GM10266 (cell line): ENCODE measurements around the gene TXNDC2.
"Not testable (repeated sequence)": the region's sequence is repeated elsewhere in the genome, so short reads cannot be mapped to it uniquely, and the experiment has no call there.

Source experiments
- DNase-seq: peaks from one replicate; pipeline ENCODE4 v3.0.0; 2012; ENCODE audit errors: extremely low spot score
- CTCF ChIP-seq: IDR thresholded peaks from 2 replicates; pipeline ENCODE4 v1.5.1; 2012; ENCODE audit warnings: mild to moderate bottlenecking, low read depth; ENCODE audit not compliant: control insufficient read depth, insufficient read depth; ENCODE audit errors: missing control alignments

The TXNDC2 gene

GRCh38 chr18:9854801-9855676 lies 30.7 kb upstream of the TXNDC2 start:
- DNase-seq, result no peak
- no peak for TF ChIP-seq CTCF

- TF ChIP-seq CTCF, result no peak
- no peak for DNase-seq
Observed at GRCh38 chr18:9855681-9856080, 30.1 kb upstream of the TXNDC2 start.

GRCh38 chr18:9856092-9856491 lies 29.7 kb upstream of the TXNDC2 start:
- no peak for TF ChIP-seq CTCF
- no peak for DNase-seq

GRCh38 chr18:9857479-9857998 lies 28.2 kb upstream of the TXNDC2 start:
- DNase-seq, result not testable (repeated sequence)

GRCh38 chr18:9858642-9859041 lies 27.1 kb upstream of the TXNDC2 start:
- no peak for DNase-seq
- TF ChIP-seq CTCF, result no peak

- no peak for TF ChIP-seq CTCF
- no peak for DNase-seq
Observed at GRCh38 chr18:9859232-9859631, 26.5 kb upstream of the TXNDC2 start.

GRCh38 chr18:9860682-9861081 lies 25.1 kb upstream of the TXNDC2 start:
- TF ChIP-seq CTCF, result no peak
- no peak for DNase-seq
